ENCODE measurements around the gene BBS4. TPM values are rescaled to one million over a fixed set of nuclear protein-coding genes. Genes with fewer than 3 reads are reported as not detected.

Gene BBS4
- polyA plus RNA-seq, 4 donors = 2.9 to 27.2 (median 6.0) TPM

DNA sequence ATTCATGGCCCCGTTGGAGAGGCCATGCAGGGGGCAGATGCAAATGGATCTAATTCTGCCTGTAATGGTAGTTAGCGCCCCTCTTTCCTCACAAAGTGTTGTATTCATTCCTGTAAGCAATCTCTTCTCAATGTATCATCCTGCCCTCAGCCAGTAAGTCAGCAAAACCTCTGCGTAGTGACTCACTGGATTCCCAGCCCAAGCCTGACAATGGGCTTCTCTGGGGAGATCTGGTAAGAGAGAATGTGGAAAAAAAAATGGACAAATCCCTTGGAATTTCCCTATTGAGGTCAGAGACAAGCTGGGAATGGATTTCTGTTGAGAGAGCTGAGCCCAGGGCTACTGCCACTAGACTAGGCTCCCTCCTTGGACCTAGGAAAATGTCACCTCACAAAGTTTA, 72.2 kb downstream of the BBS4 start:
- FAIRE-seq = no peak
- Histone ChIP-seq H3K4me3 (ENCODE audit: low read depth in 1 of 3, low read length in 3 of 3) (no peak overlapping the region), H3K9me3 (ENCODE audit: control insufficient read depth in 2 of 2, insufficient read depth in 1 of 2, low read depth in 1 of 2, low read length in 1 of 2) (no peaks in the 10 kb centered on the region), H3K36me3 (ENCODE audit: control insufficient read depth in 3 of 3, insufficient read depth in 2 of 3, low read depth in 1 of 3, low read length in 3 of 3) (peaks cover 9 to 52% (median 18%) of the 10 kb centered on the region in 3 donors), H3K4me1 (ENCODE audit: control insufficient read depth in 3 of 3, insufficient read depth in 2 of 3, low read depth in 1 of 3, low read length in 2 of 3) (no peaks in the 10 kb centered on the region), H3K27ac (ENCODE audit: low read depth in 1 of 3, low read length in 2 of 3) (no peak overlapping the region), H3K27me3 (ENCODE audit: control insufficient read depth in 3 of 3, insufficient read depth in 3 of 3, low read length in 3 of 3) (no peaks in the 10 kb centered on the region)
- no peak for DNase-seq
- WGBS, 3 donors = 78 to 97% (median 88%) methylated on average over 3 of the region's 3 CpGs

DNA sequence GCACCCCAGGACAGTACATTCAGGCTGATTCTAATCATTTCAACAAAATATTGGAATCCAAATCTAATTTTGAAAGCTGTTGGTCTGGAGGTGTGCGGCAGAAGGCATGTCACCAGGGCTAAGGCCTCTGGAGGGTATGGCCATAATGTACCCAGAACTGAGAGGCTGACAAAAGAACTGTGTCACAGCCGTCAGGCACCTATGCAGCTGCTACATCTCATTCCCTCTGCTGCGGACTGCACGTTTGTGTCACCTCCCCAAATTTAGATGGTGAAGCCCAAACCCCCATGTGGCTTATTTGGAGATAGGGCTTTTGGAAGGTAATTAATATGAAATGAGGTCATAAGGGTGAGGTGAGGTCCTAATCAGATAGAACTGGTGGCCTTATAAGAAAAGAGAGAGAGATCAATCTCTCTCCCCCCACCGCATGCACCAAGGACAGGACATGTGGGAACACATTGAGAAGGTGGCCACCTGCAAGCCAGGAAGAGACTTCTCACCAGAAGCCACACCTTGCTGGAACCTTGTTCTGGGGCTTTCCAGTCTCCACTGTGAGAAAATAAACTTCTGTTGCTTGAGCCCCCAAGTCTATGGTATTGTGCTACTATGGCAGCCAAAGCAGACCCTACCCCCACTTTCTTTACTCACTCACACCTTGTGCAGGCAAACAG, 74.7 kb downstream of the BBS4 start:
- DNase-seq (no peak), FAIRE-seq (no peak)
- no peak overlapping the region for H3K27ac ChIP-seq (ENCODE audit: low read depth in 1 of 3, low read length in 2 of 3)
- H3K4me3 ChIP-seq (ENCODE audit: low read depth in 1 of 3, low read length in 3 of 3) = no peak overlapping the region
- no peaks in the 10 kb centered on the region for H3K4me1 ChIP-seq (ENCODE audit: control insufficient read depth in 3 of 3, insufficient read depth in 2 of 3, low read depth in 1 of 3, low read length in 2 of 3)
- peaks cover 9 to 44% (median 15%) of the 10 kb centered on the region in 3 donors for H3K36me3 ChIP-seq (ENCODE audit: control insufficient read depth in 3 of 3, insufficient read depth in 2 of 3, low read depth in 1 of 3, low read length in 3 of 3)
- H3K27me3 ChIP-seq (ENCODE audit: control insufficient read depth in 3 of 3, insufficient read depth in 3 of 3, low read length in 3 of 3) = no peaks in the 10 kb centered on the region
- 89 to 95% (median 94%) methylated on average over 5 of the region's 5 CpGs for WGBS, 3 donors
- no peaks in the 10 kb centered on the region for H3K9me3 ChIP-seq (ENCODE audit: control insufficient read depth in 2 of 2, insufficient read depth in 1 of 2, low read depth in 1 of 2, low read length in 1 of 2)

DNA sequence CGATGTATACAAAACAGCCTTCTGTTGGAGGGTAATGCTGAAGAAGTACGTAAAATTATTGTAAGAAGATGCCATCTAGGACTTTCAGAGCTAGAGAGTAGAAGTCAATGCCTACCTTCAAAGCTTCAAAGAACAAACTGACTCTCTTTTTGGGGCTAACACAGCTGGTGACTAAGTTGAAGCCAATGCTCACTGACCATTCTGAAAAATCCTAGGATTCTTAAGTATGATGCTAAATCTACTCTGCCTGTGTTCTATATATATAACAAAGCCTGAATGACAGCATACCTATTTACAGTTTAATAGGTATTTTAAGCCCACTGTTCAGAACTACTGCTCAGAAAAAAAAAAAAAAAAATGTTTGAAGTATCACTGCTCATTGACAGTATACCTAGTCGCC, 78.6 kb downstream of the BBS4 start:
- DNase-seq (no peak), FAIRE-seq (no peak)
- H3K36me3 ChIP-seq (ENCODE audit: control insufficient read depth in 3 of 3, insufficient read depth in 2 of 3, low read depth in 1 of 3, low read length in 3 of 3) = peaks cover 11 to 42% (median 12%) of the 10 kb centered on the region in 3 donors
- 96 to 99% (median 96%) methylated on average over 3 of the region's 3 CpGs for WGBS, 3 donors
- H3K4me3 ChIP-seq (ENCODE audit: low read depth in 1 of 3, low read length in 3 of 3) = no peak overlapping the region
- peaks cover 0 to 7% of the 10 kb centered on the region in 2 donors for H3K9me3 ChIP-seq (ENCODE audit: control insufficient read depth in 2 of 2, insufficient read depth in 1 of 2, low read depth in 1 of 2, low read length in 1 of 2)
- no peak overlapping the region for H3K27ac ChIP-seq (ENCODE audit: low read depth in 1 of 3, low read length in 2 of 3)
- H3K27me3 ChIP-seq (ENCODE audit: control insufficient read depth in 3 of 3, insufficient read depth in 3 of 3, low read length in 3 of 3) = no peaks in the 10 kb centered on the region
- no peaks in the 10 kb centered on the region for H3K4me1 ChIP-seq (ENCODE audit: control insufficient read depth in 3 of 3, insufficient read depth in 2 of 3, low read depth in 1 of 3, low read length in 2 of 3)

DNA sequence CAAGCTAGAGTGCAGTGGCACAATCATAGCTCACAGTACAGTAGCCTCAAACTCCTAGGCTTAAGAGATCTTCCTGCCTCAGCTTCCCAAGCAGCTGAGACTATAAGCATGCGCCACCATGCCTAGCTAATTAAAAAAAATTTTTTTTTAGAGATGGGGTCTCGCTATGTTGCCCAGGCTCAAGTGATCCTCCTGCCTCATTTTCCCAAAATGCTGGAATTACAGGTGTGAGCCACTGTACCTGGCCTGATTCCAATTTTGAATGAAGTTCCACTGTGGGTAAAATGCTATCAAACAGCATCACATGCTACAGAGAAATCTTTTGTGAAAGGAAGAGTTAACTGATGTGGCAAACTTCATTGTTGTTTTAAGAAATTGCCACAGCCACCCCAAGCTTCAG, 80.0 kb downstream of the BBS4 start:
- Histone ChIP-seq H3K27ac (ENCODE audit: low read depth in 1 of 3, low read length in 2 of 3) (no peak overlapping the region), H3K4me1 (ENCODE audit: control insufficient read depth in 3 of 3, insufficient read depth in 2 of 3, low read depth in 1 of 3, low read length in 2 of 3) (no peaks in the 10 kb centered on the region), H3K27me3 (ENCODE audit: control insufficient read depth in 3 of 3, insufficient read depth in 3 of 3, low read length in 3 of 3) (no peaks in the 10 kb centered on the region), H3K36me3 (ENCODE audit: control insufficient read depth in 3 of 3, insufficient read depth in 2 of 3, low read depth in 1 of 3, low read length in 3 of 3) (peaks cover 8 to 35% (median 18%) of the 10 kb centered on the region in 3 donors), H3K9me3 (ENCODE audit: control insufficient read depth in 2 of 2, insufficient read depth in 1 of 2, low read depth in 1 of 2, low read length in 1 of 2) (peaks cover 0 to 7% of the 10 kb centered on the region in 2 donors), H3K4me3 (ENCODE audit: low read depth in 1 of 3, low read length in 3 of 3) (no peak overlapping the region)
- WGBS, 3 donors = 99 to 100% (median 100%) methylated on average over 2 of the region's 2 CpGs
- no peak for DNase-seq
- FAIRE-seq = no peak

DNA sequence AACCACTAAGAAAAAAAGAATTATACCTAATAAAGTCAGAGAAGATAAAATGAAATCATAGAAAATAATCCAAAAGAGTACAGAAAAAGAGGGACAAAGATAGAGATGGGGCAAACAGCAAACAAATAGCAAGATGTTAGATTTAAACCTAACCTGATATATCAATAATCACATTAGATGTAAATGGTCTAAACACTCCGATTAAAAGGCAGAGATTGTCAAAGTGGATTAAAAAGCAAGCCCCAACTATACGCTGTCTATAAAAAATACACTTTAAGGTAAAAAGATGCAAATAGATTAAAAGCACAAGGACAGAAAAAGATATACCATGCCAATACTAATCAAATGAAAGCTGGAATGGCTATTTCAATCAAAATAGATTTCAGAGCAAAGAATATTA, 80.8 kb downstream of the BBS4 start:
- peaks cover 8 to 36% (median 17%) of the 10 kb centered on the region in 3 donors for H3K36me3 ChIP-seq (ENCODE audit: control insufficient read depth in 3 of 3, insufficient read depth in 2 of 3, low read depth in 1 of 3, low read length in 3 of 3)
- H3K4me1 ChIP-seq (ENCODE audit: control insufficient read depth in 3 of 3, insufficient read depth in 2 of 3, low read depth in 1 of 3, low read length in 2 of 3) = no peaks in the 10 kb centered on the region
- no peaks in the 10 kb centered on the region for H3K27me3 ChIP-seq (ENCODE audit: control insufficient read depth in 3 of 3, insufficient read depth in 3 of 3, low read length in 3 of 3)
- no peak overlapping the region for H3K4me3 ChIP-seq (ENCODE audit: low read depth in 1 of 3, low read length in 3 of 3)
- no peak for DNase-seq
- no peak for FAIRE-seq
- no peak overlapping the region for H3K27ac ChIP-seq (ENCODE audit: low read depth in 1 of 3, low read length in 2 of 3)
- peaks cover 0 to 7% of the 10 kb centered on the region in 2 donors for H3K9me3 ChIP-seq (ENCODE audit: control insufficient read depth in 2 of 2, insufficient read depth in 1 of 2, low read depth in 1 of 2, low read length in 1 of 2)
- WGBS, 3 donors = 97 to 100% (median 97%) methylated on average over 2 of the region's 2 CpGs

DNA sequence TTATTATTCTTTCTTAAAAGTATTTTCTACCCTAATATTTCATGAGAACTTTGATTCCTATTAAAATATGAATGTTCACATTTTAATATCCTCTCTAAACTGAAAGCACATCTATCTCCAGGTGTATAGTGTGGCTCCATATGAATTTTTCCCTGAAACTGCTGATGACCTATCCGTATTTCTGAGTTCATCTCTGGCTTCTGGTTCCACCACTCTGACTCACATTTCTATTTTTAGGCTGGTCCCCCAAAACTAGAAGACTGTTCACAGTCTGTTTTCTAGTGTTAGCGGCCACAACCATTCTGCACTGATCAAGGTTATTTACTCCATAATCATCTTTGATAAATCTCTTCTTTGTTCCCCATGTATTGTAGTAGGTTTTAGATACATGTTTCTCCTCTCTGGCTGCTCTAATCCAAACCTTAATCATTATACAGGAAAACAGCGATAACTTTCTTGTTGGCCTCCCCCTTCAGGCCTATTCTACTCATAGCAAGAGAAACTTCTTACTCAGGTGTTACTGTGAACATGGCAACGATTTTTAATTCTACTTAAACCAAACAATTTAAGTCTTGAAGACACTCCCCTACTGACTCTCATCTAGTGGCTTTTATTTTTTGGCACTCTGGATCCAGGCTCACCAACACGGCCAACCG, 84.8 kb downstream of the BBS4 start:
- H3K27me3 ChIP-seq (ENCODE audit: control insufficient read depth in 3 of 3, insufficient read depth in 3 of 3, low read length in 3 of 3) = no peaks in the 10 kb centered on the region
- DNase-seq (no peak), FAIRE-seq (no peak)
- no peak overlapping the region for H3K4me3 ChIP-seq (ENCODE audit: low read depth in 1 of 3, low read length in 3 of 3)
- 78 to 82% (median 80%) methylated on average over 6 of the region's 6 CpGs for WGBS, 3 donors
- H3K27ac ChIP-seq (ENCODE audit: low read depth in 1 of 3, low read length in 2 of 3) = no peak overlapping the region
- peaks cover 0 to 7% of the 10 kb centered on the region in 2 donors for H3K9me3 ChIP-seq (ENCODE audit: control insufficient read depth in 2 of 2, insufficient read depth in 1 of 2, low read depth in 1 of 2, low read length in 1 of 2)
- H3K36me3 ChIP-seq (ENCODE audit: control insufficient read depth in 3 of 3, insufficient read depth in 2 of 3, low read depth in 1 of 3, low read length in 3 of 3) = peaks cover 11 to 37% (median 20%) of the 10 kb centered on the region in 3 donors
- no peaks in the 10 kb centered on the region for H3K4me1 ChIP-seq (ENCODE audit: control insufficient read depth in 3 of 3, insufficient read depth in 2 of 3, low read depth in 1 of 3, low read length in 2 of 3)

DNA sequence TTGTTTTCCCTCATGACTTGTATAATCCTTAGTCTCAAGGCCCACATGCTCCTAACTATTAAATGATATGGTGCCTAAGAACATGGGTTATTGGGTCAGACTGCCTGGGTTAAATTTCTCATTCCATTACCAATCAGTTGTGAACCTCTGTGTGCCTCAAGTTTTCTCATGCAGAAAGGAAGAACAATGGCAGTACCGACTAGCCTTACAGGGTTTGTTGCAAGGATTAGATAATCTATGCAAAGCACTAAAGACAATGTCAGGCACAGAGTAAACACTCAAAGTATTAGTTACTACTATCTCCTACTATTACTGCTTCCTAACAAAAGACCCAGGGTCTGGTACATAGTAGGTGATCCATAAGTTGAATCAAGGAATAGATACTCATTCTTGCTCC, 85.3 kb downstream of the BBS4 start:
- FAIRE-seq (no peak), DNase-seq (no peak)
- H3K36me3 ChIP-seq (ENCODE audit: control insufficient read depth in 3 of 3, insufficient read depth in 2 of 3, low read depth in 1 of 3, low read length in 3 of 3) = peaks cover 7 to 34% (median 18%) of the 10 kb centered on the region in 3 donors
- whole genome bisulfite sequencing, 3 donors = 66 to 68% (median 67%) methylated on average over 1 of the region's 1 CpG
- no peaks in the 10 kb centered on the region for H3K27me3 ChIP-seq (ENCODE audit: control insufficient read depth in 3 of 3, insufficient read depth in 3 of 3, low read length in 3 of 3)
- H3K9me3 ChIP-seq (ENCODE audit: control insufficient read depth in 2 of 2, insufficient read depth in 1 of 2, low read depth in 1 of 2, low read length in 1 of 2) = peaks cover 0 to 7% of the 10 kb centered on the region in 2 donors
- H3K4me1 ChIP-seq (ENCODE audit: control insufficient read depth in 3 of 3, insufficient read depth in 2 of 3, low read depth in 1 of 3, low read length in 2 of 3) = no peaks in the 10 kb centered on the region
- H3K27ac ChIP-seq (ENCODE audit: low read depth in 1 of 3, low read length in 2 of 3) = no peak overlapping the region
- no peak overlapping the region for H3K4me3 ChIP-seq (ENCODE audit: low read depth in 1 of 3, low read length in 3 of 3)

DNA sequence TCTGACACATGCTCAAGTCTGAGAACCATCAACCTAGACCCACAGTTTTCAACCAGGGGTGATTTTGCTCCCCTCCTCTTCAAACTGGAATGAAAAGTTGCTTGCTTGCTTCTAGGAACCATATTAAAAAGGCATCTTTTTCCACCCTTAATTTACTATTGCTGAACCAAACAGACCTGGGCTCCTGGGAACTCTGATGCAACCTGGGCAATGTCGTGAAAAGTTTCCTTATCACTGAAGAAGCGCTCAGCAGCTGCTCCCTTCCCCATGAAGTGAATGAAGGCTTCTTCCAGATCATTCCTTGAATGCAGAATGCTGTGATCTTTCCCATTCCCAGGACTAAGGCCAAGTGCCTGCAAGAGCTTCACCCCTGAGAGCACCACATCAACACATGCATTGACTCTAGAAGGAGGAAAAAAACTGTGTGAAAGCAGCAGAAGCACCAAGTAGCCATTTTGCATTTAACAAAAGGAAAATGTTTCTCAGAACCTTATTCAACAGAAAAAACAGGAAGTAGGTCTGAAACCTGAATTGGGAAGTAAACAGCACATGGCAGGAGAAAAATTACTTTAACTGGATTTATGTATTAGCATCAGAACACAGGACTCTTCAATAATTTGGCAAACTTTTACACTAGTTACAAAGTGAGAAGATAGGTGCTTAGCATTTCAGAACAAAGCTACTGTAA, 88.8 kb downstream of the BBS4 start:
- no peaks in the 10 kb centered on the region for H3K27me3 ChIP-seq (ENCODE audit: control insufficient read depth in 3 of 3, insufficient read depth in 3 of 3, low read length in 3 of 3)
- H3K4me3 ChIP-seq (ENCODE audit: low read depth in 1 of 3, low read length in 3 of 3) = no peak overlapping the region
- H3K9me3 ChIP-seq (ENCODE audit: control insufficient read depth in 2 of 2, insufficient read depth in 1 of 2, low read depth in 1 of 2, low read length in 1 of 2) = no peaks in the 10 kb centered on the region
- H3K36me3 ChIP-seq (ENCODE audit: control insufficient read depth in 3 of 3, insufficient read depth in 2 of 3, low read depth in 1 of 3, low read length in 3 of 3) = peaks cover 7 to 29% (median 12%) of the 10 kb centered on the region in 3 donors
- no peak for FAIRE-seq
- 86 to 92% (median 87%) methylated on average over 2 of the region's 2 CpGs for WGBS, 3 donors
- no peaks in the 10 kb centered on the region for H3K4me1 ChIP-seq (ENCODE audit: control insufficient read depth in 3 of 3, insufficient read depth in 2 of 3, low read depth in 1 of 3, low read length in 2 of 3)
- H3K27ac ChIP-seq (ENCODE audit: low read depth in 1 of 3, low read length in 2 of 3) = no peak overlapping the region
- no peak for DNase-seq

All from small intestine (tissue), 7 donors.